ENCODE data around the gene CLDN6. TPM values are rescaled to one million over a fixed set of nuclear protein-coding genes. Genes with fewer than 3 reads are reported as not detected.

CLDN6 gene
- total and polyA plus RNA-seq, 2 of the 13 experiments (the other 11 are each of a cell fraction or from before 2014, with no cell fraction given) = 5.9 to 7.6 TPM

DNA sequence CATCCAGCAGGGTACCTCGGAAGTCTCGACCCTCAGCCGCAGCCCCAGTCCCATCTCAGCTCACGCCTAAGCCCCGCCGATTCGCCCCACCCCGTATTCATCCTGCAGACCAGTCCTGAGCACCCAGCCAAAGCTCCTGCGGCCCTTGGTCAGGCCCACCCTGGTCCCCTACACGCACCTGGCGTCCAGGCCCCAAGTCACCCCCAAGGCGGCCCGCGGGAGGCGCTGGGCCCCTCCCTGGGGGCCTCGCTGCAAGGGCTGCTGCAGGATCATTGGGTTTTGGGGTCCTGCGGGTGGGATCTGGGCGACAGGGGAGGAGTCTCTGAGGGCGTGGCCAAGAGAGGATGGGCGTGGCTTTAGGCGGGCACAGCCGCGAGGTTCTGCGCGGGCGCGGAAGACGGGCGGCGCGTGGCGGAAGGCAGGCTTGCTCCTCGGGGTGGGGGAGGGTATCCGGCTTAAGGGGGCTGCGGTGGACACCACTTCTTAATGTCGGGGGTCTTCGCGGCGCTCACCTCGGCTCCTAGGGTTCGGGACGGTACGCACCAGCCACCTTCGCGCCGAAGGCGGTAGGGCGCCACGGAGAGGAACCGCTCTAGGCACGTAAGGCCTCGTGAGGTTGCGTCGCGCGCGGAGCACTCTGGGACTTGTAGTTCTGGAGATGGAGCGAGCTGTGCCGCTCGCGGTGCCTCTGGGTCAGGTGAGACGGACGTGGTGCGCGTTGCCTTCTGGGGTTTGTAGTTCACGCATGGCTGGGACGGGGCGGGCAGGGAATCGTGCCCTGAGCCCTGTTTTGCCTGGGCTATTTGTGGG, 5.9 kb upstream of the CLDN6 start, which contains the start of the genes HCFC1R1 and THOC6 (continued):
- TF ChIP-seq ZFP1 (CRISPR knock-in tag; IDR thresholded peaks at IDR 0.05) = 0 out of 2 replicates have a peak, but pooled peaks have one; percentile 26
- TF ChIP-seq ZNF607 (CRISPR knock-in tag; IDR thresholded peaks at IDR 0.05; ENCODE audit: borderline replicate concordance) = peak; percentile 89; the same call in 1 of the 2 replicates
- peak; percentile 88 for TF ChIP-seq ZNF124 (CRISPR knock-in tag; IDR thresholded peaks at IDR 0.05)
- no peak for TF ChIP-seq SRF (IDR thresholded peaks at IDR 0.05; ENCODE audit: low read depth, low read length)
- TF ChIP-seq KLF16 (CRISPR knock-in tag; IDR thresholded peaks at IDR 0.05) = peak in 1 of 2 experiments; percentile 87; a peak in 2 of 4 replicates
- no peak for TF ChIP-seq FOSL1 (CRISPR knock-in tag; IDR thresholded peaks at IDR 0.05; ENCODE audit: borderline replicate concordance)
- TF ChIP-seq ZNF552 (CRISPR knock-in tag; IDR thresholded peaks at IDR 0.05; ENCODE audit: borderline replicate concordance) = 0 out of 2 replicates have a peak, but pooled peaks have one; percentile 61
- TF ChIP-seq ZNF546 (CRISPR knock-in tag; conservative IDR thresholded peaks at IDR 0.05) = no peak; the same call in 1 of the 2 replicates
- peak; percentile 92 for TF ChIP-seq DMAP1 (CRISPR knock-in tag; IDR thresholded peaks at IDR 0.05)
- TF ChIP-seq NFE2 (CRISPR knock-in tag; IDR thresholded peaks at IDR 0.05) = no peak
- TF ChIP-seq, protein P1, sequence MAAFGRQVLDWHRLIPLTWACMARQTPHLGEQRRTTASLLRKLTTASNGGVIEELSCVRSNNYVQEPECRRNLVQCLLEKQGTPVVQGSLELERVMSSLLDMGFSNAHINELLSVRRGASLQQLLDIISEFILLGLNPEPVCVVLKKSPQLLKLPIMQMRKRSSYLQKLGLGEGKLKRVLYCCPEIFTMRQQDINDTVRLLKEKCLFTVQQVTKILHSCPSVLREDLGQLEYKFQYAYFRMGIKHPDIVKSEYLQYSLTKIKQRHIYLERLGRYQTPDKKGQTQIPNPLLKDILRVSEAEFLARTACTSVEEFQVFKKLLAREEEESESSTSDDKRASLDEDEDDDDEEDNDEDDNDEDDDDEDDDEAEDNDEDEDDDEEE (CRISPR knock-in tag; IDR thresholded peaks at IDR 0.05) = peak; percentile 90; the same call in 1 of the 2 replicates
- TF ChIP-seq ZMAT3 (CRISPR knock-in tag; conservative IDR thresholded peaks at IDR 0.05) = peak; percentile 74
- peak; percentile 98 for TF ChIP-seq ZNF501 (CRISPR knock-in tag; IDR thresholded peaks at IDR 0.05)
- TF ChIP-seq ZNF143 (CRISPR knock-in tag; IDR thresholded peaks at IDR 0.05) = peak; percentile 99
- TF ChIP-seq, protein P2, sequence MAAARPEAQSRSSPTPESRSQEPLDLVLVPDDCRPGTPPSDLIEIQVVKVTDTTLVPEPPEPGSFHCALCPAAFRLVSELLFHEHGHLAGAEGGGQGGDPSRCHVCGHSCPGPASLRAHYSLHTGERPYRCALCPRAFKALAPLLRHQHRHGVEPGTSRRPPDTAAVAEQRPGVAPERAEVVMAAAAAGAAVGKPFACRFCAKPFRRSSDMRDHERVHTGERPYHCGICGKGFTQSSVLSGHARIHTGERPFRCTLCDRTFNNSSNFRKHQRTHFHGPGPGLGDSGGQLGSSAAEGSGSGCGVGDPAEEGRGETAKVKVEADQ (CRISPR knock-in tag; IDR thresholded peaks at IDR 0.05; ENCODE audit: borderline replicate concordance) = peak; percentile 88
- TF ChIP-seq RCOR2 (CRISPR knock-in tag; IDR thresholded peaks at IDR 0.05) = no peak
- TF ChIP-seq ZNF12 (CRISPR knock-in tag; IDR thresholded peaks at IDR 0.05) = 0 out of 2 replicates have a peak, but pooled peaks have one; percentile 24
- TF ChIP-seq, protein P3, sequence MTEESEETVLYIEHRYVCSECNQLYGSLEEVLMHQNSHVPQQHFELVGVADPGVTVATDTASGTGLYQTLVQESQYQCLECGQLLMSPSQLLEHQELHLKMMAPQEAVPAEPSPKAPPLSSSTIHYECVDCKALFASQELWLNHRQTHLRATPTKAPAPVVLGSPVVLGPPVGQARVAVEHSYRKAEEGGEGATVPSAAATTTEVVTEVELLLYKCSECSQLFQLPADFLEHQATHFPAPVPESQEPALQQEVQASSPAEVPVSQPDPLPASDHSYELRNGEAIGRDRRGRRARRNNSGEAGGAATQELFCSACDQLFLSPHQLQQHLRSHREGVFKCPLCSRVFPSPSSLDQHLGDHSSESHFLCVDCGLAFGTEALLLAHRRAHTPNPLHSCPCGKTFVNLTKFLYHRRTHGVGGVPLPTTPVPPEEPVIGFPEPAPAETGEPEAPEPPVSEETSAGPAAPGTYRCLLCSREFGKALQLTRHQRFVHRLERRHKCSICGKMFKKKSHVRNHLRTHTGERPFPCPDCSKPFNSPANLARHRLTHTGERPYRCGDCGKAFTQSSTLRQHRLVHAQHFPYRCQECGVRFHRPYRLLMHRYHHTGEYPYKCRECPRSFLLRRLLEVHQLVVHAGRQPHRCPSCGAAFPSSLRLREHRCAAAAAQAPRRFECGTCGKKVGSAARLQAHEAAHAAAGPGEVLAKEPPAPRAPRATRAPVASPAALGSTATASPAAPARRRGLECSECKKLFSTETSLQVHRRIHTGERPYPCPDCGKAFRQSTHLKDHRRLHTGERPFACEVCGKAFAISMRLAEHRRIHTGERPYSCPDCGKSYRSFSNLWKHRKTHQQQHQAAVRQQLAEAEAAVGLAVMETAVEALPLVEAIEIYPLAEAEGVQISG (CRISPR knock-in tag; IDR thresholded peaks at IDR 0.05) = peak; percentile 98
- TF ChIP-seq NR2F1 (CRISPR knock-in tag; IDR thresholded peaks at IDR 0.05) = peak; percentile 9 to 44; a peak in 2 of 4 replicates
- TF ChIP-seq ATF1 (CRISPR knock-in tag; IDR thresholded peaks at IDR 0.05) = peak; percentile 82
- 0 out of 2 replicates have a peak, but pooled peaks have one; percentile 51 for TF ChIP-seq TOPORS (CRISPR knock-in tag; IDR thresholded peaks at IDR 0.05)
- TF ChIP-seq STAT5B (CRISPR knock-in tag; IDR thresholded peaks at IDR 0.05) = no peak
